NCI-H128 (cell line): ENCODE results near the gene TNS3.
"Not testable (repeated sequence)": the region's sequence is repeated elsewhere in the genome, so short reads cannot be mapped to it uniquely, and the experiment has no call there.

Experiments
- DNase-seq: peaks from one replicate; lab custom pipeline; 2025; ENCODE audit not compliant: unreplicated experiment; lab: John Stamatoyannopoulos, UW

The TNS3 gene

GRCh38 chr7:47543056-47543455 lies 38.9 kb downstream of the TNS3 start:
- no peak for DNase-seq

DNA sequence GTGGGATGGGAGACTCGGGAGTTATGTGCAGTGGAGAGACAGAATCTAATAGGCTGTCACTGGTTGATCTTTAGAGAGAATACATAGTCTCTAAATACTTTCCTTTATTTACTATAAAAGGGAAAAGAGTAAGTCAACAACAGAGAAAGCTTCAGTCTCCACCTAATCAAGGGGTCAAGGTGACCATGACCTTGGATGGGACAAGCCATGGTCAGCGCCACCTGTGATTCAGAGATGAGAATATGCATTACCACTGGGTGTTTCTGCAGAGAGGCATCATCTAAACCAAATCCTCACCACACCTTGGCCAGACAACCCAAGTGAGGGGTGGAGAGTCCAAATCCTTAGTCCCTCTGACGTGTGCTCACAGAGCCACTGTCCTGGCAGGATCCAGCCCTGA lies 39.9 kb downstream of the TNS3 start:
- no peak for DNase-seq

GRCh38 chr7:47541485-47541884 lies 40.4 kb downstream of the TNS3 start:
- not testable (repeated sequence) for DNase-seq

- no peak for DNase-seq
Measured at GRCh38 chr7:47540387-47541350, 41.2 kb downstream of the TNS3 start.

DNA sequence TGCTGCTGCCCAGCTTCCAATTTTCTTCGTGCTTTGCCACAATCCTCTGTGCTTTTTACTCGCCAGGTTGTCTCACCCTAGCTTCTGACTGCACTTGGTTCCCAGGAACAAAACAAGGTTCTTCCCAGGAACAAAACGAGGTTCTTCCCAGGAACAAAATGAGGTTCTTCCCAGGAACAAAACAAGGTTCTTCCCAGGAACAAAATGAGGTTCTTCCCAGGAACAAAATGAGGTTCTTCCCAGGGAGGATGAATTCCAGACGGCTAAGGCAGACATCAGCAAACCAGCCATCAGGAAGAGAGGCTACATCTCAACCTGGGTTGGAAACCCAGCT lies 41.9 kb downstream of the TNS3 start:
- no peak for DNase-seq

- no peak for DNase-seq
Measured at GRCh38 chr7:47539398-47540052, 42.4 kb downstream of the TNS3 start.

GRCh38 chr7:47538846-47539311 lies 43.0 kb downstream of the TNS3 start:
- DNase-seq: no peak

GRCh38 chr7:47537716-47538675 lies 43.9 kb downstream of the TNS3 start:
- DNase-seq: no peak

DNA sequence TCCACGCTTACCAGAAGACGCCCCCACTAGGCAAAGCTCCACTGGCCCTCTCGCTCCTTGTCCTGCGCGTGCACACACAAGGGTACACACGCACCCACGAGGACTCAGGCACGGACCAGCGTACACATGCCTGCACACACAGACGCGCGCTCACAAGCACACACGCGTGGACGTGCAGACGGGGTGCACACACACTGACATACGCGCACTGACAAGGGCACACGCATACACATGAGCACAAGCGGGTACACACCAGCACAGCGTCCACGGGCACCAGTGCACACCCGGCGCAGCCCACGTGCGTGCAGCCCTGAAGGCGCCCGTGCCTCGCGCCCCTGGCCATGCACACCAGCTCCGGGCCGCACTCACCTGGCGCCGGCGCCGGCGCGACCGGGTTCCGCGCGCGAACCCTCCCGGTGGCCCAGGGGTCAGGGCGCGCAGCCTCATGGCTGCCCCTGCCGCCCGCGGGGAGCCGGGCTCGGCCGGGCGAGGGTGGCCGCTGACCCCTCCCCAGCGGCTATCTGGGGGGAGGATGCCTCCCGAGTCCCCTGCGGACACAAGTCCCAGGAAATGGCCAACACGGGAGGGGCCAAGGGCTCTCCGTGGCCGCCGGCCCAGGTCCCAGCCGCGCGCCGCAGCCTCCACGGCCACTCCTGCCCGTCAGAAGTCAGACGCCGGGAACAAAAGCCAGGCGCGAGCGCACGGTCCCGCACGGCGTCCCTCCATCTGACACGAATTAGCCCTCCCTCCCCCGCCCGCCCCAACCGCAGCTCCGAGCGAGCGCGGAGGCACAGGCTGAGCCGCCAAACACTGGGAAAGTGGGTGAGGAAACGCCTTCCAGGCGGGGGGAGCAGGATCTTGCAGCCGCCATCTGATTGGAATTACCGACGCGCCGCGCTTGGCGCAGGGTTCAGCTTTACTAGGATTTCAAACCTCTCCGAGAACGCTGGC lies 45.0 kb downstream of the TNS3 start:
- no peak for DNase-seq

DNA sequence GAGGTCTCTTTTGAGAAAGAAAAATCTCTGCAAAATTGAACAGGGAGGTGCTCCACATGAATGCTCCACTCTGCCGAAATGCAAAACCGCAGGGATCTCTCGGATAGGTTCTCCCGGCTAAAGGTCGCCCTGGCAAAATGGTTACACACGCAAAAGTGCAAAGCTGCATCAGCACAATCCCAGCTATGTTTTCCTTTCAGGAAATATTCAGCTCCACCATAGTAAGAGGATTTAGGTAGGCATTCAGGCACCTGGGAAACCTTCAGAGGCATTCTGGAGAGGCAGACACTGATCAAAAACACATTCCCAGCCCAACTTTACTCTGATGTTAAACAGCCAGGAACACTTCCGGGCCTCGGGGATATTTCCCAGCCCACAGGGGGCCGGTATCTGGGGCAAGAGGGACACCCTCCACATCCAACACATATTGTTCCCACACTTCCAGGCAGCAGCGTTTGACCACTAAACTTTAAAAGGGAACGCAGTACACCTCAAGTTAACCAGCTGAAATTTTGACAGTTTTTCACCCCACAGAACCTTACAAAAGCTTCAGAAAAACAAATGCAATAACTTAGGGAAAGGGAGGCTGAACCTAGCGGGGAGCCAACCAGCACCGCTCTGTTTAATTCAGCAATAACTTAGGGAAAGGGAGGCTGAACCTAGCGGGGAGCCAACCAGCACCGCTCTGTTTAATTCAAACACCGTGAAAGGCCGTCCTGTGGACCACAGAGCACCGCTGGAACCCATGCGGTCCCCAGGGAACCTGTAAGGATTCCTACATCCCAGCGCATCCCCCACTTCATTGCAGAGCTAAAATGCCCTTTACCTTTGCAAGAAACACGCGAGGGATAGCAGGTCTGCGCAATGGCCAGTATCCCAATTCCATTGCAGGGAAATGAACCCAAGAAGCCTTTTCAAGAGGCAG lies 45.9 kb downstream of the TNS3 start:
- no peak for DNase-seq

DNA sequence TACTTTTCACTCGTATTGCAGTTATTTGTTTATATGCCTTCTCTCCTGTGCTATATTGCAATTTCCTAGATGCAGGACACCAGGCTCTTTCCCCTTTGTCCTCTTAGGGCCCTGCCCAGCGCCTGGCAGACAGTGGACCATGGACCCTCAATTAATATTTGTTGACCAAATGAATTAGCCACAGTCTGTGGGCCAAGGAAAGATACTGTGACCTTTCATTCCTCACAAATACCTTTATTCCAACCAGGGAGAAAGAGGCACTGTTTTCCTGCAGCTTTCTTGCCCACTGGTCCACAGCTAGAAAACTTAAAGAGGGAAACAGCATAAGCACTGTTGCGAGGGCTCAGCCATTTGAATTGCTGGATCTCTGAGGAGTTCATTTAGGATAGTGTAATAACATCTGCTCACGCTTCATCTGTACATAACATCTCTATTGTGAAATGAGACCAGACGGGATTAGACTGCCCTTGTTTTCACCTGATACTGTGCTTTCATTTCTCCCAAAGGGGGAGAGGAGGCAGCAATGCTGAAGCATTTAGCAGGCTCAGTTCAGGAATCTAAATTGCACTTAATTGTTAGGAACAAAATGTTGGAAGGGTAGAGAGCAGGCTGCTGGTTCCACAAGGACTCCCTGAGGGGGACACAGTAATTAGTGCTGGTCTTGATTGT lies 46.7 kb downstream of the TNS3 start:
- DNase-seq: no peak

- DNase-seq: no peak
Measured at GRCh38 chr7:47534322-47535034, 47.4 kb downstream of the TNS3 start.

GRCh38 chr7:47531584-47532492 lies 50.1 kb downstream of the TNS3 start:
- DNase-seq: no peak

DNA sequence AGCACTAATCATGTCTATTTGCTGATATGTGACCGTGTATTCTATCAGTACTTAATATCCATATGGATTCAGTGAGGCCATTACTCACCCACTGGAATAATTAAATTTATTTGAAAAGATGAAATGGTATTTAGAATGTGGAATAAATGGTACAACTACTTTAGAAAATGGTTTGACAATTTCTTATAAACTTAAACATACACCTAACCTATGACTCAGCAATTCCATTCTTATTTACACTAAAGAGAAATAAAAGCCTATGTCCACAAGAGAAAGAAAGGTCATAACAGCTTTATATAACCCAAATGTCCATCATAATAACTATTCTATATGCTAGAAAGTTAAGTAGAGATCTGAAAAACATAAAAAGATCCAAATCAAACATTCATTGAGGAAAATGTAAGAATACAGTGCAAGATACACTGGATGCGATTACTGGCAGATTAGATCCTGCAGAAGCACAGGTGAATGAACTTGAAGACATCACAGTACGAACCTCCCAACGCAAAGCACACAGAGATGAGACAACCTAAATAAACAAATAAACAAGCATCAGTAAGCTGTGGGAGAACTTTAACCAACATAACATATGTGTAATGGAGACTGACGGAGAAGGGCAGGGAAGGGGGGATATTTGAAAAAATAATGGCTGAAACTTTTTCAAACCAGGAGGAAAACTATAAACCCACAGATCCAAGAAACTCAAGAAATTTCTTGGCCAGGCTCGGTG lies 51.9 kb downstream of the TNS3 start:
- DNase-seq: no peak

DNA sequence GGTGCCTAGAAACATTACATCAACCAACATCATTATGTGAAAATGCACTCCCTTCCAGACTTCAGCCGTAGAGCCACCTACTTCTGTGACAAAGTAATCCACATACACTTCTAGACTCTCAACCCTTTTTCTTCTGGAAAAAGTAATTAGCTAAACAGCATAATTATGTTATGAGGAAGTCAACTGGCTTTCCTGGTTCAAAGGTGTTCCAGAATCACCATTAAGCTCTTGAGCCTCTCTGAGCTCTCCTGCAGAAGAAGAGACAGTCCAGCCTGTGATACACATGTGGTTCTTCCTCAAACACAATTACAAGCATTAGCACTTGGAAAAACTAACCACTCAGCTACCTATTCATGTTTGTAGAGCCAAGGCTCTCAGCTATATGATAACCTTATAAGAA lies 52.5 kb downstream of the TNS3 start:
- DNase-seq: no peak

- DNase-seq: no peak
Measured at GRCh38 chr7:47528471-47528870, 53.4 kb downstream of the TNS3 start.
